Thyroid gland (tissue), 4 donors: ENCODE measurements around the gene MPPED1. TPM values are rescaled to one million over a fixed set of nuclear protein-coding genes. Genes with fewer than 3 reads are reported as not detected.

Experiments used
- DNase-seq, 2 donors: peaks; one replicate each; pipeline ENCODE4 v3.0.0-alpha.2; 2019
- H3K27ac ChIP-seq, 3 donors: fragments of 200-600 bp; sonication (generic); 1 replicate in 2 of 3; 2 replicates in 1 of 3; pipeline ENCODE4 v1.5.1; 2016 to 2019; ENCODE audit warnings: mild to moderate bottlenecking in 1 of 3, moderate library complexity in 1 of 3
- H3K27me3 ChIP-seq: fragments of 200-600 bp; sonication (generic); one replicate; pipeline ENCODE4 v1.5.1; 2019
- H3K36me3 ChIP-seq, 2 donors: fragments of 200-600 bp; sonication (generic); one replicate each; pipeline ENCODE4 v1.5.1; 2016 to 2019
- H3K4me1 ChIP-seq, 2 donors: fragments of 200-600 bp; sonication (generic); one replicate each; pipeline ENCODE4 v1.5.1; 2017 to 2019
- H3K4me3 ChIP-seq, 3 donors: fragments of 200-600 bp; sonication (generic); replicated peaks in 1 of 3; 1 replicate in 2 of 3; 2 replicates in 1 of 3; pipeline ENCODE4 v1.5.1; 2016; ENCODE audit warnings: mild to moderate bottlenecking in 1 of 3
- H3K9me3 ChIP-seq: fragments of 200-600 bp; sonication (generic); one replicate; pipeline ENCODE4 v1.5.1; 2017
- POLR2A ChIP-seq, 2 donors: fragments of 450-650 bp; IDR thresholded peaks; one replicate each; pipeline ENCODE4 v1.6.1; 2017; ENCODE audit warnings: antibody characterized with exemption in 2 of 2, mild to moderate bottlenecking in 2 of 2, moderate library complexity in 1 of 2
- WGBS, 2 donors: methylation state at CpG; one replicate each; pipeline ENCODE4 v1.1.5; 2017; 5-methylcytosine and 5-hydroxymethylcytosine counted together
- intact Hi-C: fragments of 100-400 bp; cut with DNase I; formaldehyde crosslinking; loops from one replicate; pipeline ENCODE4 v1.15.1; 2023
- total RNA-seq, 4 donors: library from RNA; depleted of rRNA; stranded (reverse); fragments of >200 nt; gene quantifications; one replicate each; pipeline ENCODE4 v1.2.3, GENCODE V29; 2016
- TF ChIP-seq, protein P1 (sequence below), 6 experiments: fragments of 200-600 bp in 3 of 6; fragments of 450-650 bp in 3 of 6; sonication (generic) in 3 of 6; IDR thresholded peaks; one replicate each; pipeline ENCODE4 v1.5.1; 2016 to 2019; ENCODE audit warnings: antibody characterized with exemption in 6 of 6, mild to moderate bottlenecking in 2 of 6, inconsistent platforms in 1 of 6, moderate library complexity in 1 of 6

The MPPED1 gene
- total RNA-seq, 4 donors from 2014 or later: not detected

DNA sequence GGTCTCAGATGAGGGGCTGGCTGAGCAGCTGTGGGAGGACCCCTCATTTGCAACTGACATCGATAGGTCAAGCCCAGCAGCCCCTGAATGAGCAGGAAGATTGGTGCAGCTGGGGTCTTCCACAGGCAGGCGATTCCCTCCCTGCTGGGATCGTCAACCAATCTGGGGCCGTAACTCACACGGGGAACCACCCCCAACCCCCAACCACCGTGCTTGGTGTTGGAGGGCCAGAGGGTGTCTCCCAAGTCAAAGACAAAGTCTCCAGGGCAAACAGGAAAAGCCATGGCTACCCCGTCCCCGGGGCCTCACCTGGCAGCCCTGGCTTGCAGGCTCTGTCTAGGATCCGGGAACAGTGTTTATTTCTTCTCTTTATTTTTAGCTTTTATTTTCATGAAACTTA lies 41.8 kb upstream of the MPPED1 start:
- Histone ChIP-seq H3K4me1 (no peaks in the 10 kb centered on the region), H3K9me3 (no peaks in the 10 kb centered on the region), H3K27ac (no peak overlapping the region), H3K36me3 (no peaks in the 10 kb centered on the region), H3K27me3 (no peaks in the 10 kb centered on the region), H3K4me3 (no peak overlapping the region)
- DNase-seq: no peak
- WGBS, 2 donors: 35 to 40% methylated on average over 8 to 9 of the region's 9 CpGs
- TF ChIP-seq, protein P1, sequence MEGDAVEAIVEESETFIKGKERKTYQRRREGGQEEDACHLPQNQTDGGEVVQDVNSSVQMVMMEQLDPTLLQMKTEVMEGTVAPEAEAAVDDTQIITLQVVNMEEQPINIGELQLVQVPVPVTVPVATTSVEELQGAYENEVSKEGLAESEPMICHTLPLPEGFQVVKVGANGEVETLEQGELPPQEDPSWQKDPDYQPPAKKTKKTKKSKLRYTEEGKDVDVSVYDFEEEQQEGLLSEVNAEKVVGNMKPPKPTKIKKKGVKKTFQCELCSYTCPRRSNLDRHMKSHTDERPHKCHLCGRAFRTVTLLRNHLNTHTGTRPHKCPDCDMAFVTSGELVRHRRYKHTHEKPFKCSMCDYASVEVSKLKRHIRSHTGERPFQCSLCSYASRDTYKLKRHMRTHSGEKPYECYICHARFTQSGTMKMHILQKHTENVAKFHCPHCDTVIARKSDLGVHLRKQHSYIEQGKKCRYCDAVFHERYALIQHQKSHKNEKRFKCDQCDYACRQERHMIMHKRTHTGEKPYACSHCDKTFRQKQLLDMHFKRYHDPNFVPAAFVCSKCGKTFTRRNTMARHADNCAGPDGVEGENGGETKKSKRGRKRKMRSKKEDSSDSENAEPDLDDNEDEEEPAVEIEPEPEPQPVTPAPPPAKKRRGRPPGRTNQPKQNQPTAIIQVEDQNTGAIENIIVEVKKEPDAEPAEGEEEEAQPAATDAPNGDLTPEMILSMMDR (IDR thresholded peaks at IDR 0.05): no peak
- TF ChIP-seq POLR2A (IDR thresholded peaks at IDR 0.05): no peak
- intact Hi-C loops: no loop called here

DNA sequence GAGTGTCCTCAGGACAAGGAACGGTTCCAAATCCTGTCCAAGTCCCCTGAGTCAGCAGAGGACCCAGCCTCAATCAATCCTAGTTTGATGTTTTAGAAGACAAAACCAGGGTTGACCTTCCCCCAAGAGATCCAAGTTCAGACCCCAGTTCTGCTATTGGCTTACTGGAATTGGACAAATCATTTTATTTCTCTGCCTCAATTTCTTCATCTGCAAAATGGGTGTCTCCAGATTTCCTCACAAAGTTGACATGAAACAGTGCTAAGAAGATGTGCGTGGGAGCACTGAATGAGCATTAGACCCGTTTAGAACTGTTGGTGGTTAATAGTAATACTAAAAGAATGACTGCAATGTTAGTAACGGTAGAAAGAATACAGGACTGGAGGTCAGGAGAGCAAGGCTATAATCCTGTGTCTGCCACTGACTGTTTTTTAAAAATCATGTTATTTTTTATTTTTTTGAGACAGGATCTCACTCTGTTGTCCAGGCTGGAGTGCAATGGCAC lies 35.8 kb upstream of the MPPED1 start:
- H3K27me3 ChIP-seq: no peaks in the 10 kb centered on the region
- TF ChIP-seq, protein P1 (IDR thresholded peaks at IDR 0.05): no peak
- no peak for TF ChIP-seq POLR2A (IDR thresholded peaks at IDR 0.05)
- no peak for DNase-seq
- peak overlapping the region in 1 of 3 donors; percentile 72 for H3K27ac ChIP-seq
- H3K9me3 ChIP-seq: no peaks in the 10 kb centered on the region
- WGBS, 2 donors: 85 to 87% methylated on average over 4 of the region's 4 CpGs
- H3K4me3 ChIP-seq: no peak overlapping the region
- H3K36me3 ChIP-seq: no peaks in the 10 kb centered on the region
- intact Hi-C loops: no loop called here
- peaks cover 19 to 25% of the 10 kb centered on the region in 2 donors for H3K4me1 ChIP-seq

DNA sequence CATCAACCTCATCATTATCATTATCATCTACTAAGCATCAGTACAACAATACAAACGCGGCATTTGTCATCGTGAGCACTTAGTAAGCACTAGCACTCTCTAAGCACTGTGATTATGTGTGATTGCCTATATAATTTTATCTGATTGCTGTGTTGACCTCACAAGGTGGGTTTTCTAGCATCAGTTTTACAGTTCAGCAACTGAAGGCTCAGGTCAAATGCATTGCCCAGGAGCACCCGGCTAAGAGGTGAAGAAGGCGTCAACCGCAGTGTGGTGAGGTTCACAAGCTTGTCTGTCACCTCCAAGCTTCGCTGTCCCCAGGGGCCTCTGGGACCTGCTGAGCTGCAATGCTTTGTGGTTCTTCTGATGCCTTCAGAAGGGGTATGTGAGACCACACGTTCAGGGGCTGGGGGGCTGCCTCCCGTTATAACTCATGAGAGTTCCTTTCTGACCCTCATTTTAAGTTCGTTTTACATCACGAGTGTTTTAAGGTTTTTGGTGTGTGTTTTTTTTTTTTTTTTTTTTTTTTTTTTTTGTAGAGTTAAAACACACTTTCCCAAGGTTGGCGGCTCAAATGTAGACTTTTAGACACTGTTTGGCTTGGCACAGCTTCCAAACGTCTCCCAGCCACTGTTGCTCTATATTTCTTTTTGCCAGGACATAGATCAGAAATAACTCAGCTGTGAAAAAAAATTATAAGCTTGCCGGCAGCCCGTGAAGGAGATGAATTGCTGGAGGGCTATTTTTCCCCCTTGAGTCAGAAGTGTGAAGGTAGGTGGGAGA lies 34.9 kb upstream of the MPPED1 start:
- WGBS, 2 donors: 25 to 32% methylated on average over 15 of the region's 15 CpGs
- no peaks in the 10 kb centered on the region for H3K9me3 ChIP-seq
- H3K27ac ChIP-seq: peak overlapping the region; percentile 72 to 89 (median 75)
- peaks cover 19 to 25% of the 10 kb centered on the region in 2 donors for H3K4me1 ChIP-seq
- H3K4me3 ChIP-seq: no peak overlapping the region
- TF ChIP-seq POLR2A (IDR thresholded peaks at IDR 0.05): no peak
- TF ChIP-seq, protein P1 (IDR thresholded peaks at IDR 0.05): no peak
- intact Hi-C loops: no loop called here
- no peaks in the 10 kb centered on the region for H3K27me3 ChIP-seq
- DNase-seq: peak; percentile 52
- H3K36me3 ChIP-seq: no peaks in the 10 kb centered on the region

DNA sequence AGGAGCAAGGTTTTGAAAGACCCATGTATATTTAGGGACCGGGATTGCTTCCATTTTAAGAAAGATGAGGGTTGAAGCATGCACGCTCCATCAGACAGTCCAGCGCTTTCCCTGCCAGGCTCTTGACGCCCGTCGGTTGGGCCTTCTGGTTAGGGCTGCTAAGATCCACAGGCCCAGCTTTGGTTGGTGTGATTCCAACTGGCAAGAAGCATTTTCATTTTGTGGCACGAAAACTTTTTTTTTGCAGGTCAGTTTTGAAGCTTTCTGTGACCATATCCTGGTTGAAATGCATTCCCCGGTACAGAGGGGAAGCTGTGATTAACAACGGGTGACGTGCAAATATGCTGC lies 34.3 kb upstream of the MPPED1 start:
- Histone ChIP-seq H3K27me3 (no peaks in the 10 kb centered on the region), H3K36me3 (no peaks in the 10 kb centered on the region), H3K4me3 (no peak overlapping the region), H3K4me1 (peaks cover 19 to 25% of the 10 kb centered on the region in 2 donors), H3K27ac (peak overlapping the region; percentile 72 to 89 (median 75)), H3K9me3 (no peaks in the 10 kb centered on the region)
- TF ChIP-seq, protein P1 (IDR thresholded peaks at IDR 0.05): no peak
- TF ChIP-seq POLR2A (IDR thresholded peaks at IDR 0.05): no peak
- intact Hi-C loops: no loop called here
- peak; percentile 76 to 81 for DNase-seq
- 14 to 16% methylated on average over 10 of the region's 10 CpGs for WGBS, 2 donors
